PC-3 (cell line): ENCODE data around the gene KRTAP19-6. TPM values are rescaled to one million over a fixed set of nuclear protein-coding genes. Genes with fewer than 3 reads are reported as not detected.

Experiments
- ATAC-seq: fragments of 200-7000 bp; cut with Tn5 transposase; 2 replicates; pipeline ENCODE4 v1.9.1; 2020; ENCODE audit warnings: mild to moderate bottlenecking, moderate library complexity
- BruUV-seq: library from RNA; stranded (reverse); fragments of 400-500 nt; replicated peaks from 2 replicates; lab custom pipeline; 2021; lab: Mats Ljungman, UMichigan
- CTCF ChIA-PET: fragments of 300-600 bp; sonication (Branson Sonifier 250); formaldehyde crosslinking; loops from one replicate; lab custom pipeline; 2022; ENCODE audit warnings: antibody characterized with exemption; lab: Charles Lee
- POLR2A ChIA-PET: fragments of 300-600 bp; sonication (Branson Sonifier 250); formaldehyde crosslinking; loops from one replicate; lab custom pipeline; 2022; ENCODE audit warnings: antibody characterized with exemption; ENCODE audit not compliant: unreplicated experiment; lab: Charles Lee
- DNase-seq: peaks from one replicate; pipeline ENCODE4 v3.0.0-alpha.2; 2015
- H2AFZ ChIP-seq: fragments of 300-600 bp; sonication (generic); 2 replicates; pipeline ENCODE4 v1.6.0; 2016; ENCODE audit warnings: antibody characterized with exemption, low read length
- H3F3A ChIP-seq: fragments of 300-600 bp; sonication (generic); one replicate; pipeline ENCODE4 v1.6.0; 2017; ENCODE audit warnings: antibody characterized with exemption, low read length, control low read depth, mild to moderate bottlenecking; ENCODE audit not compliant: unreplicated experiment
- H3K27ac ChIP-seq: fragments of 300-600 bp; sonication (generic); 2 replicates; pipeline ENCODE4 v1.5.1; 2016; ENCODE audit warnings: mild to moderate bottlenecking, low read length
- H3K27me3 ChIP-seq: fragments of 300-600 bp; sonication (generic); 2 replicates; pipeline ENCODE4 v1.6.1; 2016; ENCODE audit warnings: low read length, mixed read lengths
- H3K36me3 ChIP-seq: fragments of 300-600 bp; sonication (generic); 2 replicates; pipeline ENCODE4 v1.6.1; 2016; ENCODE audit warnings: low read depth, mixed run types, low read length, mixed read lengths
- H3K4me1 ChIP-seq: fragments of 300-600 bp; sonication (generic); 2 replicates; pipeline ENCODE4 v1.5.1; 2016; ENCODE audit warnings: low read length; ENCODE audit not compliant: insufficient read depth
- H3K4me2 ChIP-seq: fragments of 300-600 bp; sonication (generic); 2 replicates; pipeline ENCODE4 v1.6.0; 2016; ENCODE audit warnings: low read length
- H3K4me3 ChIP-seq: fragments of 300-600 bp; sonication (generic); 2 replicates; pipeline ENCODE4 v1.5.1; 2016; ENCODE audit warnings: mild to moderate bottlenecking, low read length, mixed read lengths
- H3K79me2 ChIP-seq: fragments of 300-600 bp; sonication (generic); 2 replicates; pipeline ENCODE4 v1.6.1; 2017; ENCODE audit warnings: low read length, mixed read lengths
- H3K9ac ChIP-seq: fragments of 300-600 bp; sonication (generic); 2 replicates; pipeline ENCODE4 v1.6.0; 2016; ENCODE audit warnings: mild to moderate bottlenecking, low read length
- H3K9me2 ChIP-seq: fragments of 300-600 bp; sonication (generic); replicated peaks from 2 replicates; pipeline ENCODE4 v1.6.1; 2016; ENCODE audit warnings: mixed run types, low read length, mixed read lengths
- H3K9me3 ChIP-seq: fragments of 300-600 bp; sonication (generic); 2 replicates; pipeline ENCODE4 v1.6.1; 2016; ENCODE audit warnings: low read length, mixed read lengths
- H4K20me1 ChIP-seq: fragments of 300-600 bp; sonication (generic); 2 replicates; pipeline ENCODE4 v1.6.1; 2016; ENCODE audit warnings: low read length, mixed read lengths
- CTCF ChIP-seq: fragments of 300-600 bp; sonication (generic); conservative IDR thresholded peaks from 2 replicates; pipeline ENCODE4 v1.5.1; 2017; ENCODE audit warnings: antibody characterized with exemption, low read depth, mild to moderate bottlenecking, low read length
- EZH2 ChIP-seq: fragments of 300-600 bp; sonication (generic); IDR thresholded peaks from one replicate; pipeline ENCODE4 v1.6.1; 2017; ENCODE audit warnings: antibody characterized with exemption, mild to moderate bottlenecking, low read length; ENCODE audit not compliant: unreplicated experiment
- EZH2phosphoT487 ChIP-seq: fragments of 300-600 bp; sonication (generic); IDR thresholded peaks from 2 replicates; pipeline ENCODE4 v1.6.1; 2018; ENCODE audit warnings: mild to moderate bottlenecking, antibody characterized with exemption, low read length, borderline replicate concordance
- intact Hi-C: fragments of 100-400 bp; cut with micrococcal nuclease; formaldehyde crosslinking; loops from 2 replicates; pipeline ENCODE4 v1.9.0; 2023
- total RNA-seq: library from RNA; depleted of rRNA; stranded (reverse); fragments of >200 nt; gene quantifications from 2 replicates; pipeline ENCODE4 v1.2.3, GENCODE V29; 2014

KRTAP19-6 gene
- total RNA-seq, 1 experiment from 2014 or later: not detected

GRCh38 chr21:30552782-30553181, 11.1 kb upstream of the KRTAP19-6 start:
- CTCF ChIA-PET: no interaction called here
- intact Hi-C loops: no loop called here
- ATAC-seq: no peak

GRCh38 chr21:30518876-30519275, 22.8 kb downstream of the KRTAP19-6 start:
- BruUV-seq: no TSS peak
- no peak overlapping the region for H3K4me2 ChIP-seq
- no peak overlapping the region for H3K27ac ChIP-seq
- intact Hi-C loops: no loop called here
- DNase-seq (peak; percentile 43), ATAC-seq (0 out of 2 replicates have a peak, but pooled peaks have one; percentile 27)
- H3K9me3 ChIP-seq: no peaks in the 10 kb centered on the region
- H3F3A ChIP-seq: no peaks in the 10 kb centered on the region
- H3K79me2 ChIP-seq: no peaks in the 10 kb centered on the region
- H3K27me3 ChIP-seq: no peaks in the 10 kb centered on the region
- POLR2A ChIA-PET: no interaction called here
- CTCF ChIA-PET: no interaction called here
- no peak overlapping the region for H2AFZ ChIP-seq
- no peaks in the 10 kb centered on the region for H3K4me1 ChIP-seq
- no peaks in the 10 kb centered on the region for H4K20me1 ChIP-seq
- no peak overlapping the region for H3K4me3 ChIP-seq
- H3K9ac ChIP-seq: no peak overlapping the region
- H3K36me3 ChIP-seq: no peaks in the 10 kb centered on the region
- no peaks in the 10 kb centered on the region for H3K9me2 ChIP-seq
- TF ChIP-seq EZH2phosphoT487: no peak
- no peak for TF ChIP-seq CTCF
- no peak for TF ChIP-seq EZH2

More at GRCh38 chr21:30552782-30553181, 11.1 kb upstream of the KRTAP19-6 start:
- Histone ChIP-seq H3K9me2 (0 out of 2 replicates have a peak, but pooled peaks cover 4% of the 10 kb centered on the region), H2AFZ (no peak overlapping the region), H4K20me1 (no peaks in the 10 kb centered on the region), H3K4me1 (no peaks in the 10 kb centered on the region), H3K79me2 (no peaks in the 10 kb centered on the region), H3K9ac (no peak overlapping the region), H3K27me3 (no peaks in the 10 kb centered on the region), H3K4me3 (no peak overlapping the region), H3K27ac (no peak overlapping the region), H3K4me2 (no peak overlapping the region), H3K9me3 (no peaks in the 10 kb centered on the region), H3K36me3 (no peaks in the 10 kb centered on the region), H3F3A (no peaks in the 10 kb centered on the region)
- no peak for DNase-seq
- TF ChIP-seq EZH2 (no peak), EZH2phosphoT487 (no peak), CTCF (no peak)
- BruUV-seq: no TSS peak
- POLR2A ChIA-PET: no interaction called here

GRCh38 chr21:30515681-30516080, 26.0 kb downstream of the KRTAP19-6 start:
- Histone ChIP-seq H3K4me2 (no peak overlapping the region), H3K9me3 (no peaks in the 10 kb centered on the region), H3K36me3 (no peaks in the 10 kb centered on the region), H3F3A (no peaks in the 10 kb centered on the region), H3K79me2 (no peaks in the 10 kb centered on the region), H3K4me1 (no peaks in the 10 kb centered on the region), H3K27me3 (no peaks in the 10 kb centered on the region), H3K9ac (no peak overlapping the region), H3K4me3 (no peak overlapping the region), H2AFZ (no peak overlapping the region), H3K27ac (no peak overlapping the region), H3K9me2 (no peaks in the 10 kb centered on the region), H4K20me1 (no peaks in the 10 kb centered on the region)
- TF ChIP-seq CTCF (no peak), EZH2phosphoT487 (no peak), EZH2 (no peak)
- BruUV-seq: no TSS peak
- intact Hi-C loops: no loop called here
- DNase-seq: no peak
- no peak for ATAC-seq
- ChIA-PET CTCF (no interaction called here), POLR2A (no interaction called here)
